PC-3 (cell line): ENCODE results near the gene TMEM106C. TPM values are rescaled to one million over a fixed set of nuclear protein-coding genes. Genes with fewer than 3 reads are reported as not detected.

Experiments used
- ATAC-seq: fragments of 200-7000 bp; cut with Tn5 transposase; 2 replicates; pipeline ENCODE4 v1.9.1; 2020; ENCODE audit warnings: mild to moderate bottlenecking, moderate library complexity
- BruUV-seq: library from RNA; stranded (reverse); fragments of 400-500 nt; replicated peaks from 2 replicates; lab custom pipeline; 2021; lab: Mats Ljungman, UMichigan
- CTCF ChIA-PET: fragments of 300-600 bp; sonication (Branson Sonifier 250); formaldehyde crosslinking; loops from one replicate; lab custom pipeline; 2022; ENCODE audit warnings: antibody characterized with exemption; lab: Charles Lee
- POLR2A ChIA-PET: fragments of 300-600 bp; sonication (Branson Sonifier 250); formaldehyde crosslinking; loops from one replicate; lab custom pipeline; 2022; ENCODE audit warnings: antibody characterized with exemption; ENCODE audit not compliant: unreplicated experiment; lab: Charles Lee
- DNase-seq: peaks from one replicate; pipeline ENCODE4 v3.0.0-alpha.2; 2015
- H2AFZ ChIP-seq: fragments of 300-600 bp; sonication (generic); 2 replicates; pipeline ENCODE4 v1.6.0; 2016; ENCODE audit warnings: antibody characterized with exemption, low read length
- H3F3A ChIP-seq: fragments of 300-600 bp; sonication (generic); one replicate; pipeline ENCODE4 v1.6.0; 2017; ENCODE audit warnings: antibody characterized with exemption, low read length, control low read depth, mild to moderate bottlenecking; ENCODE audit not compliant: unreplicated experiment
- H3K27ac ChIP-seq: fragments of 300-600 bp; sonication (generic); 2 replicates; pipeline ENCODE4 v1.5.1; 2016; ENCODE audit warnings: mild to moderate bottlenecking, low read length
- H3K27me3 ChIP-seq: fragments of 300-600 bp; sonication (generic); 2 replicates; pipeline ENCODE4 v1.6.1; 2016; ENCODE audit warnings: low read length, mixed read lengths
- H3K36me3 ChIP-seq: fragments of 300-600 bp; sonication (generic); 2 replicates; pipeline ENCODE4 v1.6.1; 2016; ENCODE audit warnings: low read depth, mixed run types, low read length, mixed read lengths
- H3K4me1 ChIP-seq: fragments of 300-600 bp; sonication (generic); 2 replicates; pipeline ENCODE4 v1.5.1; 2016; ENCODE audit warnings: low read length; ENCODE audit not compliant: insufficient read depth
- H3K4me2 ChIP-seq: fragments of 300-600 bp; sonication (generic); 2 replicates; pipeline ENCODE4 v1.6.0; 2016; ENCODE audit warnings: low read length
- H3K4me3 ChIP-seq: fragments of 300-600 bp; sonication (generic); 2 replicates; pipeline ENCODE4 v1.5.1; 2016; ENCODE audit warnings: mild to moderate bottlenecking, low read length, mixed read lengths
- H3K79me2 ChIP-seq: fragments of 300-600 bp; sonication (generic); 2 replicates; pipeline ENCODE4 v1.6.1; 2017; ENCODE audit warnings: low read length, mixed read lengths
- H3K9ac ChIP-seq: fragments of 300-600 bp; sonication (generic); 2 replicates; pipeline ENCODE4 v1.6.0; 2016; ENCODE audit warnings: mild to moderate bottlenecking, low read length
- H3K9me2 ChIP-seq: fragments of 300-600 bp; sonication (generic); replicated peaks from 2 replicates; pipeline ENCODE4 v1.6.1; 2016; ENCODE audit warnings: mixed run types, low read length, mixed read lengths
- H3K9me3 ChIP-seq: fragments of 300-600 bp; sonication (generic); 2 replicates; pipeline ENCODE4 v1.6.1; 2016; ENCODE audit warnings: low read length, mixed read lengths
- H4K20me1 ChIP-seq: fragments of 300-600 bp; sonication (generic); 2 replicates; pipeline ENCODE4 v1.6.1; 2016; ENCODE audit warnings: low read length, mixed read lengths
- CTCF ChIP-seq: fragments of 300-600 bp; sonication (generic); conservative IDR thresholded peaks from 2 replicates; pipeline ENCODE4 v1.5.1; 2017; ENCODE audit warnings: antibody characterized with exemption, low read depth, mild to moderate bottlenecking, low read length
- EZH2 ChIP-seq: fragments of 300-600 bp; sonication (generic); IDR thresholded peaks from one replicate; pipeline ENCODE4 v1.6.1; 2017; ENCODE audit warnings: antibody characterized with exemption, mild to moderate bottlenecking, low read length; ENCODE audit not compliant: unreplicated experiment
- EZH2phosphoT487 ChIP-seq: fragments of 300-600 bp; sonication (generic); IDR thresholded peaks from 2 replicates; pipeline ENCODE4 v1.6.1; 2018; ENCODE audit warnings: mild to moderate bottlenecking, antibody characterized with exemption, low read length, borderline replicate concordance
- intact Hi-C: fragments of 100-400 bp; cut with micrococcal nuclease; formaldehyde crosslinking; loops from 2 replicates; pipeline ENCODE4 v1.9.0; 2023
- total RNA-seq: library from RNA; depleted of rRNA; stranded (reverse); fragments of >200 nt; gene quantifications from 2 replicates; pipeline ENCODE4 v1.2.3, GENCODE V29; 2014

TMEM106C gene
- total RNA-seq, 1 experiment from 2014 or later = 166 TPM

GRCh38 chr12:47938594-47938993, 24.8 kb upstream of the TMEM106C start:
- Histone ChIP-seq H3K9me3 (no peaks in the 10 kb centered on the region), H3K27ac (no peak overlapping the region), H3K9ac (no peak overlapping the region), H3K9me2 (no peaks in the 10 kb centered on the region), H3K36me3 (no peaks in the 10 kb centered on the region), H2AFZ (no peak overlapping the region), H3K27me3 (no peaks in the 10 kb centered on the region), H3K79me2 (no peaks in the 10 kb centered on the region), H3F3A (no peaks in the 10 kb centered on the region), H4K20me1 (no peaks in the 10 kb centered on the region), H3K4me2 (0 out of 2 replicates have a peak overlapping the region, but pooled peaks have one; percentile 19), H3K4me1 (peaks cover 11% of the 10 kb centered on the region), H3K4me3 (no peak overlapping the region)
- ATAC-seq (no peak), DNase-seq (no peak)
- CTCF ChIA-PET = no interaction called here
- POLR2A ChIA-PET = no interaction called here
- TF ChIP-seq EZH2 = no peak
- TF ChIP-seq CTCF = no peak
- no peak for TF ChIP-seq EZH2phosphoT487
- intact Hi-C loops = no loop called here
- BruUV-seq = no TSS peak

- ATAC-seq (no peak), DNase-seq (no peak)
- no TSS peak for BruUV-seq
- H3K9me3 ChIP-seq = no peaks in the 10 kb centered on the region
- H3K4me3 ChIP-seq = no peak overlapping the region
- H3K79me2 ChIP-seq = no peaks in the 10 kb centered on the region
- H3K4me2 ChIP-seq = no peak overlapping the region
- H3K27me3 ChIP-seq = no peaks in the 10 kb centered on the region
- intact Hi-C loops = no loop called here
- H3K27ac ChIP-seq = no peak overlapping the region
- ChIA-PET CTCF (no interaction called here), POLR2A (no interaction called here)
- H3F3A ChIP-seq = no peaks in the 10 kb centered on the region
- H3K9ac ChIP-seq = no peak overlapping the region
- H3K4me1 ChIP-seq = peaks cover 11% of the 10 kb centered on the region
- TF ChIP-seq EZH2phosphoT487 (no peak), EZH2 (no peak), CTCF (no peak)
- H3K9me2 ChIP-seq = no peaks in the 10 kb centered on the region
- no peaks in the 10 kb centered on the region for H4K20me1 ChIP-seq
- no peaks in the 10 kb centered on the region for H3K36me3 ChIP-seq
- no peak overlapping the region for H2AFZ ChIP-seq
These were observed 24.3 kb upstream of the TMEM106C start for GRCh38 chr12:47939009-47939601.

GRCh38 chr12:47940773-47941474, 22.5 kb upstream of the TMEM106C start:
- no peaks in the 10 kb centered on the region for H3K27me3 ChIP-seq

More at GRCh38 chr12:47940773-47941474, 22.5 kb upstream of the TMEM106C start:
- no peaks in the 10 kb centered on the region for H3K9me3 ChIP-seq
- H3K4me3 ChIP-seq = no peak overlapping the region
- H3K9me2 ChIP-seq = no peaks in the 10 kb centered on the region
- no peaks in the 10 kb centered on the region for H3K79me2 ChIP-seq
- no peaks in the 10 kb centered on the region for H3K36me3 ChIP-seq
- DNase-seq (no peak), ATAC-seq (no peak)
- TF ChIP-seq CTCF (no peak), EZH2 (no peak), EZH2phosphoT487 (no peak)
- no peaks in the 10 kb centered on the region for H3F3A ChIP-seq
- H3K4me2 ChIP-seq = no peak overlapping the region
- H4K20me1 ChIP-seq = no peaks in the 10 kb centered on the region
- ChIA-PET CTCF (no interaction called here), POLR2A (no interaction called here)
- no peak overlapping the region for H2AFZ ChIP-seq
- H3K27ac ChIP-seq = no peak overlapping the region
- intact Hi-C loops = loop anchor here (10.0 kb wide), 1 partner anchor 116 kb away; no protein-coding TSS in a partner anchor
- H3K4me1 ChIP-seq = peaks cover 11% of the 10 kb centered on the region
- BruUV-seq = no TSS peak
- H3K9ac ChIP-seq = no peak overlapping the region
